K562 (cell line): Measurements from ENCODE around the gene GCN1. TPM values are rescaled to one million over a fixed set of nuclear protein-coding genes. Genes with fewer than 3 reads are reported as not detected.

Experiments used
- ASH1L ChIP-seq: fragments of 450-650 bp; IDR thresholded peaks from 2 replicates; pipeline ENCODE4 v1.6.1; 2018; ENCODE audit warnings: borderline replicate concordance, mild to moderate bottlenecking, low read depth; ENCODE audit not compliant: partially characterized antibody
- GATA2 ChIP-seq: sonication (generic); formaldehyde crosslinking; IDR thresholded peaks from 2 replicates; pipeline ENCODE4 v1.4.0; 2020; ENCODE audit warnings: mild to moderate bottlenecking, missing genetic modification reagents
- HCFC1 ChIP-seq: IDR thresholded peaks from 2 replicates; pipeline ENCODE4 v1.6.1; 2012; ENCODE audit warnings: low read depth, low read length, improper control_type of control experiment
- MTA2 ChIP-seq: fragments of 450-650 bp; IDR thresholded peaks from 2 replicates; pipeline ENCODE4 v1.6.1; 2016; ENCODE audit warnings: low read depth
- NCOR1 ChIP-seq: fragments of 450-650 bp; IDR thresholded peaks from 2 replicates; pipeline ENCODE4 v1.6.1; 2016; ENCODE audit warnings: mild to moderate bottlenecking, moderate library complexity
- PYGO2 ChIP-seq: fragments of 450-650 bp; IDR thresholded peaks from 2 replicates; pipeline ENCODE4 v1.6.1; 2016; ENCODE audit warnings: mild to moderate bottlenecking, missing genetic modification characterization, moderate library complexity, missing compliant biosample characterization
- RBM17 ChIP-seq: fragments of 200-400 bp; formaldehyde crosslinking; IDR thresholded peaks from 2 replicates; pipeline ENCODE4 v1.6.1; 2017; ENCODE audit warnings: low read depth, mild to moderate bottlenecking, low read length, borderline replicate concordance
- RBM22 ChIP-seq: fragments of 200-400 bp; formaldehyde crosslinking; IDR thresholded peaks from 2 replicates; pipeline ENCODE4 v1.6.1; 2018; ENCODE audit warnings: low read length, low read depth; ENCODE audit not compliant: poor library complexity, severe bottlenecking
- ZNF274 ChIP-seq: IDR thresholded peaks from 2 replicates; pipeline ENCODE4 v1.6.1; 2011; ENCODE audit warnings: low read depth, mild to moderate bottlenecking, low read length, moderate library complexity, borderline replicate concordance
- ZNF408 ChIP-seq: fragments of 250-450 bp; sonication (Bioruptor Pico); IDR thresholded peaks from 2 replicates; pipeline ENCODE4 v1.4.0; 2020; ENCODE audit warnings: low read depth, mild to moderate bottlenecking, moderate library complexity
- polyA plus RNA-seq, 8 experiments: library from polyadenylated mRNA; depleted of rRNA in 4 of 8; stranded (reverse) in 5 of 8; unstranded in 3 of 8; fragments of >200 nt; fragmentation: Nextera tagmentation in 2 of 8; fragmentation: Illumina TruSeq in 1 of 8; extraction: Ambion mirVana in 2 of 8; extraction: Trizol in 1 of 8; gene quantifications; 2 replicates each; pipeline versions ENCODE4 v1.2.1 to v1.2.3, GENCODE V29; 2011 to 2014; ENCODE audit warnings: inconsistent platforms in 1 of 8, missing spikeins in 1 of 8
- total RNA-seq, 7 experiments: library from RNA; depleted of rRNA in 6 of 7; stranded (reverse); fragments of >200 nt in 6 of 7; fragmentation: Illumina TruSeq in 2 of 7; extraction: Trizol in 2 of 7; gene quantifications; 2 replicates each; pipeline versions ENCODE4 v1.2.1 to v1.2.3, GENCODE V29; 2011 to 2021; ENCODE audit warnings: low replicate concordance in 1 of 7
- TF ChIP-seq, protein P1 (sequence below): sonication (generic); formaldehyde crosslinking; IDR thresholded peaks from 2 replicates; pipeline ENCODE4 v1.8.0; 2022; ENCODE audit warnings: mild to moderate bottlenecking, missing genetic modification reagents
- TF ChIP-seq, protein P2 (sequence below): fragments of 250-450 bp; sonication (Bioruptor Pico); IDR thresholded peaks from 2 replicates; pipeline ENCODE4 v1.9.0; 2021; ENCODE audit warnings: mild to moderate bottlenecking, inconsistent platforms
- TF ChIP-seq, protein P3 (sequence below): fragments of 450-650 bp; formaldehyde crosslinking; conservative IDR thresholded peaks from 2 replicates; pipeline ENCODE4 v1.4.0; 2022; ENCODE audit warnings: mild to moderate bottlenecking, missing genetic modification characterization
- TF ChIP-seq, protein P4 (sequence below): sonication (generic); formaldehyde crosslinking; IDR thresholded peaks from 2 replicates; pipeline ENCODE4 v1.8.1; 2023; ENCODE audit warnings: mild to moderate bottlenecking, missing genetic modification reagents, moderate library complexity

GCN1 gene
- total and polyA plus RNA-seq, 9 of the 15 experiments (the other 6 are each of a cell fraction or from before 2014, with no cell fraction given) = 11.9 to 190 (median 51.7) TPM

DNA sequence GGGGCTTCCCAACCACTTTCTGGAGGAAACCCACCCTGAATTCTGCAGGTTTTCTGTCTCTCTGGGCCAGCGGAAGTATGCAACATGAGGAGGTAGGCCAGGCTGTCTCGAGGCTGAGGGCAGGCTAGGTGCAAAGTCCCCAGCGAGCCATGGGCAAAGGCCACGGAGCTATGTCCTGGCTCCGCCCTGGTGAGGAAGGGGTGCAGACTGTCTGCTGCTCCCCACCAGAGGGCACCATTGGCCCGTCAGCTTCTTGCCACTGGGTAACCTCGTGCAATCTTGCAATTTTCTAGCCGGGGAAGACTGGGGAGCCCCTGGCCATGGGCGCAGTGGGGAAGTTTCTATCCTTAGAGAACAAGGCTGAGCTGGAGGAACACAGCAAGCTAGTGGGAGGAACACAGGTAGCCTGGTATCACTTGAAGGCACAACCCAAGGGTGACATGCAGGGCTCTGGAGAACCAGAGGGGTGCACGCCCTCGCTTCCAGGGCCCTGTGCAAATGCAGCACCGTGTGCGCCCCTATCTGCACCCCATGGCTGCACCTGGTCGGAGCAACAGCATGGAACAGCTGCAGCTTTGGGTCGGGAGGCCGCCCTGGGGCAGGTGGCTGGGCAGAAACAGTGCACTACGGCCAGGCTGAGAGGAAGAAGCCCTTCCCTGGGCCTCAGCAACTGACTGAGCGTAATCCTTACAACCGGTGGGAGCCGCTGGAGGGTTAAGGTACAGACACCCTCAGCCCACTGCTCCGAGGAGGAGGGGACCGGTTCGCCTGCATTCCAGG, 34.0 kb upstream of the GCN1 start (continued):
- TF ChIP-seq MTA2 (no peak), GATA2 (CRISPR knock-in tag) (no peak), PYGO2 (no peak), ZNF274 (no peak), NCOR1 (no peak), ASH1L (no peak), ZNF408 (no peak), HCFC1 (0 out of 2 replicates have a peak, but pooled peaks have one; percentile 15), RBM17 (no peak), RBM22 (no peak)
- TF ChIP-seq, protein P1, sequence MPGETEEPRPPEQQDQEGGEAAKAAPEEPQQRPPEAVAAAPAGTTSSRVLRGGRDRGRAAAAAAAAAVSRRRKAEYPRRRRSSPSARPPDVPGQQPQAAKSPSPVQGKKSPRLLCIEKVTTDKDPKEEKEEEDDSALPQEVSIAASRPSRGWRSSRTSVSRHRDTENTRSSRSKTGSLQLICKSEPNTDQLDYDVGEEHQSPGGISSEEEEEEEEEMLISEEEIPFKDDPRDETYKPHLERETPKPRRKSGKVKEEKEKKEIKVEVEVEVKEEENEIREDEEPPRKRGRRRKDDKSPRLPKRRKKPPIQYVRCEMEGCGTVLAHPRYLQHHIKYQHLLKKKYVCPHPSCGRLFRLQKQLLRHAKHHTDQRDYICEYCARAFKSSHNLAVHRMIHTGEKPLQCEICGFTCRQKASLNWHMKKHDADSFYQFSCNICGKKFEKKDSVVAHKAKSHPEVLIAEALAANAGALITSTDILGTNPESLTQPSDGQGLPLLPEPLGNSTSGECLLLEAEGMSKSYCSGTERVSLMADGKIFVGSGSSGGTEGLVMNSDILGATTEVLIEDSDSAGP (CRISPR knock-in tag) = no peak
- TF ChIP-seq, protein P2, sequence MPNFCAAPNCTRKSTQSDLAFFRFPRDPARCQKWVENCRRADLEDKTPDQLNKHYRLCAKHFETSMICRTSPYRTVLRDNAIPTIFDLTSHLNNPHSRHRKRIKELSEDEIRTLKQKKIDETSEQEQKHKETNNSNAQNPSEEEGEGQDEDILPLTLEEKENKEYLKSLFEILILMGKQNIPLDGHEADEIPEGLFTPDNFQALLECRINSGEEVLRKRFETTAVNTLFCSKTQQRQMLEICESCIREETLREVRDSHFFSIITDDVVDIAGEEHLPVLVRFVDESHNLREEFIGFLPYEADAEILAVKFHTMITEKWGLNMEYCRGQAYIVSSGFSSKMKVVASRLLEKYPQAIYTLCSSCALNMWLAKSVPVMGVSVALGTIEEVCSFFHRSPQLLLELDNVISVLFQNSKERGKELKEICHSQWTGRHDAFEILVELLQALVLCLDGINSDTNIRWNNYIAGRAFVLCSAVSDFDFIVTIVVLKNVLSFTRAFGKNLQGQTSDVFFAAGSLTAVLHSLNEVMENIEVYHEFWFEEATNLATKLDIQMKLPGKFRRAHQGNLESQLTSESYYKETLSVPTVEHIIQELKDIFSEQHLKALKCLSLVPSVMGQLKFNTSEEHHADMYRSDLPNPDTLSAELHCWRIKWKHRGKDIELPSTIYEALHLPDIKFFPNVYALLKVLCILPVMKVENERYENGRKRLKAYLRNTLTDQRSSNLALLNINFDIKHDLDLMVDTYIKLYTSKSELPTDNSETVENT (CRISPR knock-in tag) = no peak; the same call in 1 of the 2 replicates
- TF ChIP-seq, protein P3, sequence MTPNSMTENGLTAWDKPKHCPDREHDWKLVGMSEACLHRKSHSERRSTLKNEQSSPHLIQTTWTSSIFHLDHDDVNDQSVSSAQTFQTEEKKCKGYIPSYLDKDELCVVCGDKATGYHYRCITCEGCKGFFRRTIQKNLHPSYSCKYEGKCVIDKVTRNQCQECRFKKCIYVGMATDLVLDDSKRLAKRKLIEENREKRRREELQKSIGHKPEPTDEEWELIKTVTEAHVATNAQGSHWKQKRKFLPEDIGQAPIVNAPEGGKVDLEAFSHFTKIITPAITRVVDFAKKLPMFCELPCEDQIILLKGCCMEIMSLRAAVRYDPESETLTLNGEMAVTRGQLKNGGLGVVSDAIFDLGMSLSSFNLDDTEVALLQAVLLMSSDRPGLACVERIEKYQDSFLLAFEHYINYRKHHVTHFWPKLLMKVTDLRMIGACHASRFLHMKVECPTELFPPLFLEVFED (CRISPR knock-in tag) = no peak
- TF ChIP-seq, protein P4, sequence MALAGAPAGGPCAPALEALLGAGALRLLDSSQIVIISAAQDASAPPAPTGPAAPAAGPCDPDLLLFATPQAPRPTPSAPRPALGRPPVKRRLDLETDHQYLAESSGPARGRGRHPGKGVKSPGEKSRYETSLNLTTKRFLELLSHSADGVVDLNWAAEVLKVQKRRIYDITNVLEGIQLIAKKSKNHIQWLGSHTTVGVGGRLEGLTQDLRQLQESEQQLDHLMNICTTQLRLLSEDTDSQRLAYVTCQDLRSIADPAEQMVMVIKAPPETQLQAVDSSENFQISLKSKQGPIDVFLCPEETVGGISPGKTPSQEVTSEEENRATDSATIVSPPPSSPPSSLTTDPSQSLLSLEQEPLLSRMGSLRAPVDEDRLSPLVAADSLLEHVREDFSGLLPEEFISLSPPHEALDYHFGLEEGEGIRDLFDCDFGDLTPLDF (CRISPR knock-in tag) = peak; percentile 48; the same call in 1 of the 2 replicates
